MV-4-11 (cell line): ENCODE data around the gene ZNF469.

ENCODE experiments used
- DNase-seq: peaks from one replicate; lab custom pipeline; 2025; lab: John Stamatoyannopoulos, UW

The ZNF469 gene, protein sequence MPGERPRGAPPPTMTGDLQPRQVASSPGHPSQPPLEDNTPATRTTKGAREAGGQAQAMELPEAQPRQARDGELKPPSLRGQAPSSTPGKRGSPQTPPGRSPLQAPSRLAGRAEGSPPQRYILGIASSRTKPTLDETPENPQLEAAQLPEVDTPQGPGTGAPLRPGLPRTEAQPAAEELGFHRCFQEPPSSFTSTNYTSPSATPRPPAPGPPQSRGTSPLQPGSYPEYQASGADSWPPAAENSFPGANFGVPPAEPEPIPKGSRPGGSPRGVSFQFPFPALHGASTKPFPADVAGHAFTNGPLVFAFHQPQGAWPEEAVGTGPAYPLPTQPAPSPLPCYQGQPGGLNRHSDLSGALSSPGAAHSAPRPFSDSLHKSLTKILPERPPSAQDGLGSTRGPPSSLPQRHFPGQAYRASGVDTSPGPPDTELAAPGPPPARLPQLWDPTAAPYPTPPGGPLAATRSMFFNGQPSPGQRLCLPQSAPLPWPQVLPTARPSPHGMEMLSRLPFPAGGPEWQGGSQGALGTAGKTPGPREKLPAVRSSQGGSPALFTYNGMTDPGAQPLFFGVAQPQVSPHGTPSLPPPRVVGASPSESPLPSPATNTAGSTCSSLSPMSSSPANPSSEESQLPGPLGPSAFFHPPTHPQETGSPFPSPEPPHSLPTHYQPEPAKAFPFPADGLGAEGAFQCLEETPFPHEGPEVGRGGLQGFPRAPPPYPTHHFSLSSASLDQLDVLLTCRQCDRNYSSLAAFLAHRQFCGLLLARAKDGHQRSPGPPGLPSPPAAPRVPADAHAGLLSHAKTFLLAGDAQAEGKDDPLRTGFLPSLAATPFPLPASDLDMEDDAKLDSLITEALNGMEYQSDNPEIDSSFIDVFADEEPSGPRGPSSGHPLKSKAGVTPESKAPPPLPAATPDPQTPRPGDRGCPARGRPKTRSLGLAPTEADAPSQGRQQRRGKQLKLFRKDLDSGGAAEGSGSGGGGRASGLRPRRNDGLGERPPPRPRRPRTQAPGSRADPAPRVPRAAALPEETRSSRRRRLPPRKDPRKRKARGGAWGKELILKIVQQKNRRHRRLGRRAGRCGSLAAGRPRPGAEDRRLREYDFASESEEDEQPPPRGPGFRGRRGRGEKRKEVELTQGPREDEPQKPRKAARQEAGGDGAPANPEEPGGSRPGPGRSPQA (N-terminal part only)

DNA sequence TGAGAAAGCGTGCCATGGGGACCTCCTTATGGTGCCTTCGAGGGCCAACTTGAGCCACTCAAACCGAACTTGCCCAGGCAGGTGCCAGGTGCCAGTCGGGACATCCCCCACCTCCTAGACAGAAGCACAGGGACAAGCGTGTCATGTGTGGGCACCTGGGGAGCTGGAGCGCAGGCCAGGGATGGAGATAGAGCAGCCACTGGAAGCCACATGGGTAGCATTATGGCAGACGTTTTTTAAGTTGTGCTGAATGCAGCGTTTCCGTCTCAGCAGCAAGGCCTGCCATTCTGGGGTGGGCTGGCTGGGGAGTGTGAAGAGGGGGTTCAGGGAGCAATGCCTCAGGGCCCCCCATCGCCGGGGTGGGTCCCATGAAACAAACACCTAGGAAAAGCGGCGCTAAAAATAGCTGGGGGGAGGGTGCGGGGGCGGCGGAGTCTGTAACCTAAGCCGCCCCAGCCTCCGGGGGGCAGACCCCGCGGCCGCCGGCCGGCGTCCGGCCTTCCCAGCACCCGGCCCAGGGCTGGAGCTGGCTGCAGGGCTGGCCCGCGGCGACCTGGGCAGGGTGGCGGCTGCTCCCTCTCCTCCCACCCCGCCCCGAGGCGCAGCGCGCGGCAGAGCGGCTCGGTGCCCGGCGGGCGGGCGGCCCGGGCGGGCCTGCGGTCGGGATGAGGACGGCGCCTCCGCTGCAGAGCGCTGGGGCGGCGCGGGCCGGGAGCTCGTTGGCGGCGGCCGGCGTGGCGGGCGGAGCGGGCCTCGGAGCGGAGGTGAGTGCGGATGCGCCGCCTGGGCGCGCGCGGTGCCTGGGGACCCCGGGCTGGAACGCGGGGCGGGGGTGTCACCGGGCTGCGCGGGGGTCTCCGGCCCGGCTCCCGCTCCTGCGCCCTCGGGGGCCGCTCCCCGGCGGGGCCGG is at the start of gene ZNF469:
Gene ZNF469, plus strand, starts transcription at position 469 of the 910 bp plus-strand sequence. CDS start 44,512 bp downstream, outside the sequence.
- DNase-seq: no peak

- no peak for DNase-seq
Observed at GRCh38 chr16:88333848-88334777, 48.6 kb upstream of the ZNF469 start.

DNA sequence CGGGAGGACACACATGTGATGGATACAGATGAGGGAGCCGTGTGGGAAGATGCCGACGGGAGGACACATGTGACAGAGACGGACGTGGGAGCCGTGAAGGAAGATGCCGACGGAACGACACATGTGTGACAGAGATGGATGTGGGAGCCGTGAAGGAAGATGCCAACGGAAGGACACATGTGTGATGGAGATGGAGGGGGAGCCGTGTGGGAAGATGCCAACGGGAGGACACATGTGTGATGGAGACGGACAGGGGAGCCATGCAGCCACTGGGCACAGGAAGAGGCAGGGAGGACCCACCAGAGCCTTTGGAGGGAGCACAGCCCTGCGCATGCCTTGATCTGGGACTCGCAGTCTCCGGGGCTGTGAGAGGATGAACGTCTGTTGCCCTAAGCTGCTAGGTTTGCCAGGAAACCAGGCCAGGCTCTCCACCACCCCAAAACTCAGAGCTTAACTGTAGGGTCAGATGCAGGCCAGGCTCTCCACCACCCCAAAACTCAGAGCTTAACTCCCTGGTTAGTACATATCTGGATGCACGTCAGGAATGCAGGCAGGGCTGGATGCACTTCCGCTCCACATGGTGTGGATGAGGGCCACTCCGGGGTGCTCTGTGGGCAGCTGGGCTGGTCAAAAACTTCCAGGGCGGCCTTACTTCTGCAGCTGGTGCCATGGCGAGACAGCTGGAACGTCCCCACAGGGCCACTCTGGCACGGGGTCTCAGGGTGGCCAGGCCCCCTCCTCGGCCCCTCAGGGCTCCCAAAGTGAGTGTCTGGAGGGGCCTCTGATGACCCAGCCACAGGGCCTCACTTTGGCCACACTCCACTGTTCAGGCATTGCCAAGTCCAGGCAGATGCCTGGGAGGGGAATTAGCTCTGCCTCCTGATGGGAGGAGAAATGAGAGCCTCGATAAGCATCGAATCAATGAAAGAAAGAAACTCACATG is 47.7 kb upstream of the ZNF469 start:
- no peak for DNase-seq

- no peak for DNase-seq
Observed at GRCh38 chr16:88337021-88337420, 45.7 kb upstream of the ZNF469 start.

GRCh38 chr16:88337538-88337937 is 45.2 kb upstream of the ZNF469 start:
- DNase-seq: no peak

DNA sequence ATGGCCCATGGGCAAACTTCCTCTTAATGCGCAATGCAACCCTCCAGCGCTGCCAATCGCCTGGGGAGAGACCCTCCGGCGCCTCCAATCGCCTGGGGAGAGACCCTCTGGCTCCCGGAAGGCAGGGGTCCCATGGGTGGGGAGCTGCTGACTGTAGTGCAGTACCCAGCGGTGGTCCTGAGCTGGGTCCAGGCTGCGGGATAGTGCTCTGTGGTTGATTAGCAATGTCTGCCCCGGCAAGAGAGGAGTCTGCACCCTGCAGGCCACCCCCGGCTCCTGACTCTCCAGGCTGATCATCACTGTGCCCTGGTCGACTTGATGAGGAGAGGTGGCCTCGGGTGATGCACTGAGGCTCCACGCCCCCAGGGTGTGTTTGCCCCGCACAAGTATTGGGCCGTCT is 44.6 kb upstream of the ZNF469 start:
- no peak for DNase-seq

GRCh38 chr16:88338896-88339295 is 43.9 kb upstream of the ZNF469 start:
- no peak for DNase-seq

- no peak for DNase-seq
Observed at GRCh38 chr16:88339930-88340754, 42.6 kb upstream of the ZNF469 start.

DNA sequence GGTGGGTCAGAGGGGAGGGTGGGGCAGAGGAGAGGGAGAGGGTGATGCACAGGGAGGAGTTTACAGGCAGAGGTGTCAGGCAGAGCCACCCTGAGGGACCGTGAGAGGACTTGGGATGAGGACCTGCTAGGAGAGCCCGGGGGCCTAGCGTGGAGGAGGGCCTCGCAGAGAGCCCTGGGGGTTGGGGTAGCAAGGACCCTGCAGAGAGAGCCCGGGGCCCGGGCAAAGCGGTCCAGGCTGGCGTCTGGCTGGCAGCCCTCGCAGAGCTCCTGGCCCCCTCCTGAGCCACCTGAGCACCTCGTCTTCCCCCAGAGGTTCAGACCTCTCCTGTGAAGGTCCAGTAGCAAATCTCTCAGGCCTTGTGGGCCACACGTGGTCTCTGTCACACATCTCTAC is 42.0 kb upstream of the ZNF469 start:
- no peak for DNase-seq

GRCh38 chr16:88341551-88342290 is 41.0 kb upstream of the ZNF469 start:
- DNase-seq: no peak

- DNase-seq: no peak
Observed at GRCh38 chr16:88342491-88342890, 40.3 kb upstream of the ZNF469 start.

GRCh38 chr16:88343271-88343791 is 39.4 kb upstream of the ZNF469 start:
- no peak for DNase-seq

- DNase-seq: no peak
Observed at GRCh38 chr16:88344411-88345030, 38.2 kb upstream of the ZNF469 start.

GRCh38 chr16:88345031-88345720 is 37.6 kb upstream of the ZNF469 start:
- DNase-seq: no peak

GRCh38 chr16:88345721-88346560 is 36.8 kb upstream of the ZNF469 start:
- no peak for DNase-seq
